HL-60 (cell line): ENCODE data around the gene RYR2.

ENCODE experiments used
- DNase-seq, 2 experiments: peaks; one replicate each; pipeline ENCODE4 v3.0.0-alpha.2; 2010 to 2020; ENCODE audit warnings: low read depth in 1 of 2, low spot score in 1 of 2
- H3K27ac ChIP-seq: fragments of 250-450 bp; sonication (Bioruptor Pico); replicated peaks from 2 replicates; pipeline ENCODE4 v1.5.1; 2020; ENCODE audit warnings: mild to moderate bottlenecking, moderate library complexity
- H3K27me3 ChIP-seq: fragments of 250-450 bp; sonication (Bioruptor Pico); 2 replicates; pipeline ENCODE4 v1.5.1; 2021; ENCODE audit warnings: mild to moderate bottlenecking, moderate library complexity; ENCODE audit not compliant: insufficient read depth, poor library complexity, severe bottlenecking
- H3K4me3 ChIP-seq: replicated peaks from 2 replicates; pipeline ENCODE4 v1.5.1; 2011; ENCODE audit warnings: mild to moderate bottlenecking, control low read depth, low read length; ENCODE audit not compliant: insufficient read depth
- GABPA ChIP-seq: IDR thresholded peaks from 2 replicates; pipeline ENCODE4 v1.6.1; 2012; ENCODE audit warnings: low read depth
- POLR2AphosphoS5 ChIP-seq: IDR thresholded peaks from 2 replicates; pipeline ENCODE4 v1.6.1; 2012; ENCODE audit warnings: low read depth
- REST ChIP-seq: IDR thresholded peaks from 2 replicates; pipeline ENCODE4 v1.6.1; 2012; ENCODE audit warnings: low read depth; ENCODE audit not compliant: insufficient replicate concordance
- SPI1 ChIP-seq: IDR thresholded peaks from 2 replicates; pipeline ENCODE4 v1.6.1; 2012; ENCODE audit warnings: low read depth, mild to moderate bottlenecking, borderline replicate concordance
- TF ChIP-seq, protein P1 (sequence below): IDR thresholded peaks from one replicate; pipeline ENCODE4 v1.5.1; 2011; ENCODE audit warnings: low read length, control low read depth, inconsistent platforms; ENCODE audit not compliant: insufficient read depth

Gene RYR2

DNA sequence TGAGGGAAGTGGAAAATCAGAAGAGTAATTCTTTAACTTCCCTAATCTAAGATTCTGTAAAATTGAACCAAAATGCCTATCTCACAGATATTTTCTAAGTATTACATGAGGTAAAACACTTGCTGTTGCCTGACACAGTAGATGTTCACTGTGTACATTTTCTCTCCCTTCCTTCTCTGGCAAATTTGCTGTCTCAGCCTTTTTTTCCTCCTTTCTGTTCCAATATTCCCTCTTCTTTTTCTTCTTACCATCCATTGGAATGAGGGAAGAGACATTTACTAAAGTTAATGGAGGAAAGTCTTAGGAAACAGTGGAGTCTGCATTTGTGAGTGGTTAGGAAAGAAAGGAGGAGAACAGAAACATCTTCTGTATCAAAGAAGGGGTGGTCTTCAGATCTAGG is 608.8 kb downstream of the RYR2 start:
- DNase-seq, result no peak
- Histone ChIP-seq H3K27me3 (no peaks in the 10 kb centered on the region), H3K27ac (no peak overlapping the region), H3K4me3 (no peak overlapping the region)
- TF ChIP-seq SPI1 (no peak), POLR2AphosphoS5 (no peak), GABPA (no peak), REST (no peak)
- TF ChIP-seq, protein P1, sequence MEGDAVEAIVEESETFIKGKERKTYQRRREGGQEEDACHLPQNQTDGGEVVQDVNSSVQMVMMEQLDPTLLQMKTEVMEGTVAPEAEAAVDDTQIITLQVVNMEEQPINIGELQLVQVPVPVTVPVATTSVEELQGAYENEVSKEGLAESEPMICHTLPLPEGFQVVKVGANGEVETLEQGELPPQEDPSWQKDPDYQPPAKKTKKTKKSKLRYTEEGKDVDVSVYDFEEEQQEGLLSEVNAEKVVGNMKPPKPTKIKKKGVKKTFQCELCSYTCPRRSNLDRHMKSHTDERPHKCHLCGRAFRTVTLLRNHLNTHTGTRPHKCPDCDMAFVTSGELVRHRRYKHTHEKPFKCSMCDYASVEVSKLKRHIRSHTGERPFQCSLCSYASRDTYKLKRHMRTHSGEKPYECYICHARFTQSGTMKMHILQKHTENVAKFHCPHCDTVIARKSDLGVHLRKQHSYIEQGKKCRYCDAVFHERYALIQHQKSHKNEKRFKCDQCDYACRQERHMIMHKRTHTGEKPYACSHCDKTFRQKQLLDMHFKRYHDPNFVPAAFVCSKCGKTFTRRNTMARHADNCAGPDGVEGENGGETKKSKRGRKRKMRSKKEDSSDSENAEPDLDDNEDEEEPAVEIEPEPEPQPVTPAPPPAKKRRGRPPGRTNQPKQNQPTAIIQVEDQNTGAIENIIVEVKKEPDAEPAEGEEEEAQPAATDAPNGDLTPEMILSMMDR, result no peak

GRCh38 chr1:237655778-237656177 is 613.8 kb downstream of the RYR2 start:
- no peak for TF ChIP-seq SPI1
- TF ChIP-seq, protein P1, result no peak
- TF ChIP-seq POLR2AphosphoS5, result no peak
- TF ChIP-seq GABPA, result no peak
- no peak for TF ChIP-seq REST
- H3K27ac ChIP-seq, result no peak overlapping the region
- no peaks in the 10 kb centered on the region for H3K27me3 ChIP-seq
- H3K4me3 ChIP-seq, result no peak overlapping the region
- DNase-seq, result no peak

DNA sequence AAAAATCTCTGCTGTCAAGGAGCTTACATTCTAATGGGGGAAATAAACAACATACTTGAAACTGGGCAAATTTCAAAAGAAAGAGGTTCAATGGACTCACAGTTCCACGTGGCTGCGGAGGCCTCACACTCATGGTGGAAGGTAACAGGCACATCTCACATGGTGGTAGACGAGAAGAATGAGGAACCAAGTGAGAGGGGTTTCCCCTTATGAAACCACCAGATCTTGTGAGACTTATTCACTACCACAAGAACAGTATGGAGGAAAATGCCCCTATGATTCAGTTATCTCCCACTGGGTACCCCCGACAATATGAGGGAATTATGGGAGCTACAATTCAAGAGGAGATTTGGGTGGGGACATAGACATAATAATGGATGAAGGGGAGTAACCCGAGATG is 622.4 kb downstream of the RYR2 start:
- H3K27me3 ChIP-seq, result no peaks in the 10 kb centered on the region
- no peak overlapping the region for H3K27ac ChIP-seq
- no peak overlapping the region for H3K4me3 ChIP-seq
- no peak for DNase-seq
- no peak for TF ChIP-seq SPI1

- H3K27me3 ChIP-seq, result no peaks in the 10 kb centered on the region
- DNase-seq, result no peak
- H3K27ac ChIP-seq, result no peak overlapping the region
- no peak overlapping the region for H3K4me3 ChIP-seq
- TF ChIP-seq SPI1 (no peak), REST (no peak), POLR2AphosphoS5 (no peak), GABPA (no peak)
- TF ChIP-seq, protein P1, result no peak
These were observed 628.3 kb downstream of the RYR2 start for GRCh38 chr1:237670302-237670701.
